K562 (cell line): ENCODE measurements around the gene CLIC5. TPM values are rescaled to one million over a fixed set of nuclear protein-coding genes. Genes with fewer than 3 reads are reported as not detected.

ENCODE experiments used
- ATAC-seq: fragments of 200-7000 bp; cut with Tn5 transposase; 3 replicates; pipeline ENCODE4 v1.9.1; 2020; ENCODE audit warnings: moderate library complexity
- BruUV-seq: library from RNA; stranded (reverse); fragments of 400-500 nt; replicated peaks from 2 replicates; lab custom pipeline; 2021; lab: Mats Ljungman, UMichigan
- CTCF ChIA-PET: fragments of 300-600 bp; formaldehyde crosslinking; extraction: SDS; loops from one replicate; lab custom pipeline; 2021; ENCODE audit warnings: low intra/inter-chr PET ratio; lab: Yijun Ruan, JAX
- POLR2A ChIA-PET: fragments of 300-600, 350-650 bp; sonication (Branson Sonifier 250); formaldehyde crosslinking; extraction: SDS; loops from one replicate; lab custom pipeline; 2021; ENCODE audit warnings: antibody characterized with exemption, inconsistent platforms; lab: Yijun Ruan, JAX
- DNase-seq, 4 experiments: peaks; one replicate each; pipeline versions ENCODE4 v3.0.0 to v3.0.0-alpha.2; 2011 to 2018; ENCODE audit warnings: low spot score in 3 of 4, mixed read lengths in 3 of 4; ENCODE audit errors: extremely low read depth in 1 of 4
- FAIRE-seq: peaks from 2 replicates; lab custom pipeline; 2011; peaks lifted over from hg19 to GRCh38; lab: Jason Lieb, UNC
- H2AFZ ChIP-seq: 2 replicates; pipeline ENCODE4 v1.6.0; 2011; ENCODE audit warnings: low read depth, low read length, control low read depth, inconsistent platforms
- H3K27ac ChIP-seq: fragments of 200-600 bp; 3 replicates; pipeline ENCODE4 v1.8.0; 2011; ENCODE audit warnings: low read depth, mild to moderate bottlenecking, control low read depth, inconsistent platforms, low read length, moderate library complexity, mixed read lengths; ENCODE audit errors: extremely low read depth
- H3K27me3 ChIP-seq, 2 experiments: fragments of 300-600 bp in 1 of 2; 2 replicates in 1 of 2; 3 replicates in 1 of 2; pipeline versions ENCODE4 v1.6.0 to v1.8.0; 2011; ENCODE audit warnings: inconsistent platforms in 2 of 2, low read length in 2 of 2, mild to moderate bottlenecking in 1 of 2, mixed read lengths in 1 of 2, moderate library complexity in 1 of 2; ENCODE audit not compliant: control insufficient read depth in 2 of 2, insufficient read depth in 2 of 2
- H3K36me3 ChIP-seq: fragments of 300-600 bp; 3 replicates; pipeline ENCODE4 v1.8.0; 2011; ENCODE audit warnings: mild to moderate bottlenecking, low read length, inconsistent platforms; ENCODE audit not compliant: control insufficient read depth, insufficient read depth
- H3K4me1 ChIP-seq, 2 experiments: fragments of 200-600 bp in 1 of 2; replicated peaks in 1 of 2; 2 replicates in 1 of 2; 3 replicates in 1 of 2; pipeline versions ENCODE4 v1.5.1 to v1.8.0; 2011; ENCODE audit warnings: inconsistent platforms in 2 of 2, low read length in 2 of 2, mild to moderate bottlenecking in 1 of 2, mixed read lengths in 1 of 2, moderate library complexity in 1 of 2; ENCODE audit not compliant: control insufficient read depth in 2 of 2, insufficient read depth in 2 of 2
- H3K4me2 ChIP-seq: 2 replicates; pipeline ENCODE4 v1.6.1; 2011; ENCODE audit warnings: low read length, control low read depth, inconsistent platforms, mixed read lengths; ENCODE audit not compliant: insufficient read depth
- H3K4me3 ChIP-seq: fragments of 200-600 bp; sonication (generic), shearing (Covaris generic); 2 replicates; pipeline ENCODE4 v1.5.1; 2016; ENCODE audit warnings: control low read depth, inconsistent platforms
- H3K79me2 ChIP-seq: fragments of 200-600 bp; 3 replicates; pipeline ENCODE4 v1.8.0; 2011; ENCODE audit warnings: low read length, inconsistent platforms; ENCODE audit not compliant: control insufficient read depth, insufficient read depth
- H3K9ac ChIP-seq, 2 experiments: 2 replicates each; pipeline versions ENCODE4 v1.6.0 to v1.6.1; 2011; ENCODE audit warnings: low read depth in 2 of 2, low read length in 2 of 2, control low read depth in 1 of 2, inconsistent platforms in 1 of 2, mild to moderate bottlenecking in 1 of 2, mixed read lengths in 1 of 2; ENCODE audit not compliant: insufficient read depth in 1 of 2
- H3K9me1 ChIP-seq: one replicate; pipeline ENCODE4 v1.6.0; 2011; ENCODE audit warnings: inconsistent platforms, mild to moderate bottlenecking, low read length, moderate library complexity; ENCODE audit not compliant: control insufficient read depth, insufficient read depth
- H3K9me3 ChIP-seq: replicated peaks from 2 replicates; pipeline ENCODE4 v1.5.1; 2011; ENCODE audit warnings: low read depth, low read length, inconsistent platforms; ENCODE audit not compliant: control insufficient read depth, insufficient read depth
- H4K20me1 ChIP-seq: replicated peaks from 2 replicates; pipeline ENCODE4 v1.6.1; 2011; ENCODE audit warnings: low read length, inconsistent platforms, mixed read lengths; ENCODE audit not compliant: control insufficient read depth, insufficient read depth
- ETV1 ChIP-seq: fragments of 450-650 bp; conservative IDR thresholded peaks from 2 replicates; pipeline ENCODE4 v1.6.1; 2016; ENCODE audit warnings: missing genetic modification characterization, control low read depth, low read depth, missing compliant biosample characterization
- FOXJ3 ChIP-seq: sonication (generic); formaldehyde crosslinking; IDR thresholded peaks from 2 replicates; pipeline ENCODE4 v1.4.0; 2020; ENCODE audit warnings: mild to moderate bottlenecking, missing genetic modification reagents
- SP1 ChIP-seq: sonication (generic); formaldehyde crosslinking; IDR thresholded peaks from 2 replicates; pipeline ENCODE4 v1.8.1; 2022; ENCODE audit warnings: mild to moderate bottlenecking, missing genetic modification reagents
- STAG1 ChIP-seq: sonication (generic); formaldehyde crosslinking; IDR thresholded peaks from 2 replicates; pipeline ENCODE4 v1.5.0; 2020; ENCODE audit warnings: missing genetic modification reagents, borderline replicate concordance
- TFAM ChIP-seq: fragments of 250-450 bp; sonication (Bioruptor Pico); conservative IDR thresholded peaks from 2 replicates; pipeline ENCODE4 v1.5.0; 2021; ENCODE audit warnings: mild to moderate bottlenecking, moderate library complexity
- ZNF253 ChIP-seq: fragments of 250-450 bp; sonication (Bioruptor Pico); conservative IDR thresholded peaks from 2 replicates; pipeline ENCODE4 v1.6.1; 2021; ENCODE audit warnings: mild to moderate bottlenecking
- whole genome bisulfite sequencing: fragments of 100-300 bp; shearing (Covaris generic); methylation state at CpG from one replicate; pipeline ENCODE4 v1.1.6; 2016; ENCODE audit warnings: low coverage, mixed read lengths; ENCODE audit not compliant: insufficient coverage; ENCODE audit errors: missing lambda C conversion rate; 5-methylcytosine and 5-hydroxymethylcytosine counted together
- in situ Hi-C: fragments of 300-500 bp; cut with MboI; formaldehyde crosslinking; loops from 4 replicates; pipeline ENCODE4 v1.15.0; 2018; ENCODE audit warnings: inconsistent platforms, mixed read lengths
- intact Hi-C: fragments of 100-400 bp; cut with micrococcal nuclease; formaldehyde crosslinking; loops from 2 replicates; pipeline ENCODE4 v1.14.2; 2022
- polyA plus RNA-seq, 8 experiments: library from polyadenylated mRNA; depleted of rRNA in 4 of 8; stranded (reverse) in 5 of 8; unstranded in 3 of 8; fragments of >200 nt; fragmentation: Nextera tagmentation in 2 of 8; fragmentation: Illumina TruSeq in 1 of 8; extraction: Ambion mirVana in 2 of 8; extraction: Trizol in 1 of 8; gene quantifications; 2 replicates each; pipeline versions ENCODE4 v1.2.1 to v1.2.3, GENCODE V29; 2011 to 2014; ENCODE audit warnings: inconsistent platforms in 1 of 8, missing spikeins in 1 of 8
- total RNA-seq, 7 experiments: library from RNA; depleted of rRNA in 6 of 7; stranded (reverse); fragments of >200 nt in 6 of 7; fragmentation: Illumina TruSeq in 2 of 7; extraction: Trizol in 2 of 7; gene quantifications; 2 replicates each; pipeline versions ENCODE4 v1.2.1 to v1.2.3, GENCODE V29; 2011 to 2021; ENCODE audit warnings: low replicate concordance in 1 of 7
- TF ChIP-seq, protein P1 (sequence below): fragments of 450-650 bp; formaldehyde crosslinking; IDR thresholded peaks from 2 replicates; pipeline ENCODE4 v1.4.0; 2020; ENCODE audit warnings: mild to moderate bottlenecking

The CLIC5 gene
- total and polyA plus RNA-seq, 9 of the 15 experiments (the other 6 are each of a cell fraction or from before 2014, with no cell fraction given): 0.31 TPM; not detected in 8

DNA sequence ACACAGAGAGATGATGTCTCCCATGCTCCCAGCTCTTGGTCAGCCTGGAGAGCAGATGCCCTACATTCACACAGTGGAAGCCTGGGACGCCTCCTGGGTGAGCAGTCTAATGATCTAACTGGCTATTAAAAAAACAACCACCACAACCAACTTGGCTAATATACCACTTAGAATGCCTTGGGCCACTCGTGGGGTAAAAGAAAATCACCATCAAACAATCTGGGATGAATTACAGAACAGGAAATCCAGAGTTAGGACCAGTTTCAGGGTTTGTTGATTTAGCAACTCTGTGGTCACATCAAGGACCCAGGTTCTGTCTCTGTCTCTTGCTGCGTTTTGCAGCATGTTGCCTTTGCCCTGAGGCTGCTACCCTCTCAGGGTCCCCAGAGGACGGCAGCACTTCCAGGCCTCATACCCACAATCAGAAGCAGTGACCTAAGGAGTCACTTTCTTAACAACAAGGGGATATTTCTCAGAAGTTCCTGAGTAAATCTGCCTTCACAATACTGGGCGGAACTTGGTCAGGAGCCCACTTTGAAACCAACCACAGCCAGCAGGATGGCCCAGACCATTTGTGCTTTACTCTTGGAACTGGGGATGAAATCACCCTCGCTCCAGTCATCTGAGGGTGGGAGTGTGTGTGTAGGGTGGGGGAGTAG, 118.7 kb downstream of the CLIC5 start:
- Histone ChIP-seq H3K79me2 (no peaks in the 10 kb centered on the region), H3K9me1 (no peaks in the 10 kb centered on the region), H3K36me3 (no peaks in the 10 kb centered on the region), H3K27ac (no peak overlapping the region), H3K4me1 (no peaks in the 10 kb centered on the region), H3K4me2 (no peak overlapping the region), H2AFZ (no peak overlapping the region), H3K4me3 (no peak overlapping the region), H3K9me3 (no peaks in the 10 kb centered on the region), H3K9ac (no peak overlapping the region), H4K20me1 (no peaks in the 10 kb centered on the region), H3K27me3 (no peaks in the 10 kb centered on the region; a peak in 1 of 5 replicates)
- BruUV-seq: no TSS peak
- FAIRE-seq: no peak
- DNase-seq: no peak
- in situ Hi-C loops: no loop called here
- no peak for TF ChIP-seq ETV1 (tag)
- no peak for ATAC-seq
- ChIA-PET CTCF (no interaction called here), POLR2A (no interaction called here)
- WGBS: under 1% methylated on average over 6 of the region's 6 CpGs
- intact Hi-C loops: no loop called here

DNA sequence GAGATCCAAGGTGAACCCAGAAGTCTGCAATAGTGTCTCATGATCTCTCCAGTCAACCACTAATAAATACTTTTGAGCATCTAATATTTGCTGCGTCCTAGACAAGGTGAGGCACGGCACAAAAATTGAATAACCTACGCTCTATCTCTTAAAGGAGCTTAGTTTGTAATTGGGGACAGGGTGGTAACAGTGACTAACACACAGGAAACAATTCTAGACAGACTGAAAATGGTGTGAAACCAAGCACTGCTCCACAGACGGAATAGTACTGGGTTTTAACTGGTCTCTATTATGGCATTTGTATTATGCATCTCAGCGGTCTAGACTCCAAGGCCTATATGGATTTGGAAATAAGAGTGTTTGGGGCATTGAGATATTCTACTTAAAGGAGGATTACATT, 120.1 kb downstream of the CLIC5 start:
- H3K9me3 ChIP-seq: no peaks in the 10 kb centered on the region
- intact Hi-C loops: no loop called here
- ChIA-PET POLR2A (interaction anchor here (1.2 to 1.9 kb wide), 2 partner anchors 8 to 10 kb away, joined by 4 to 5 read pairs; no protein-coding TSS in a partner anchor), CTCF (interaction anchor here (0.7 kb wide), 1 partner anchor 1167 kb away, joined by 3 read pairs; no protein-coding TSS in a partner anchor)
- H3K9ac ChIP-seq: no peak overlapping the region
- FAIRE-seq: no peak
- H2AFZ ChIP-seq: no peak overlapping the region
- H3K27ac ChIP-seq: no peak overlapping the region
- H3K9me1 ChIP-seq: no peaks in the 10 kb centered on the region
- no peak overlapping the region for H3K4me3 ChIP-seq
- H3K4me2 ChIP-seq: no peak overlapping the region
- H3K27me3 ChIP-seq: no peaks in the 10 kb centered on the region
- in situ Hi-C loops: no loop called here
- ATAC-seq: no peak
- no TSS peak for BruUV-seq
- no peaks in the 10 kb centered on the region for H3K36me3 ChIP-seq
- no peaks in the 10 kb centered on the region for H3K4me1 ChIP-seq
- 0% methylated on average over 5 of the region's 5 CpGs for WGBS
- TF ChIP-seq ZNF253 (CRISPR knock-in tag): no peak
- no peak for TF ChIP-seq TFAM (CRISPR knock-in tag)
- no peak for TF ChIP-seq STAG1 (CRISPR knock-in tag)
- no peak for TF ChIP-seq SP1 (CRISPR knock-in tag)
- TF ChIP-seq, protein P1, sequence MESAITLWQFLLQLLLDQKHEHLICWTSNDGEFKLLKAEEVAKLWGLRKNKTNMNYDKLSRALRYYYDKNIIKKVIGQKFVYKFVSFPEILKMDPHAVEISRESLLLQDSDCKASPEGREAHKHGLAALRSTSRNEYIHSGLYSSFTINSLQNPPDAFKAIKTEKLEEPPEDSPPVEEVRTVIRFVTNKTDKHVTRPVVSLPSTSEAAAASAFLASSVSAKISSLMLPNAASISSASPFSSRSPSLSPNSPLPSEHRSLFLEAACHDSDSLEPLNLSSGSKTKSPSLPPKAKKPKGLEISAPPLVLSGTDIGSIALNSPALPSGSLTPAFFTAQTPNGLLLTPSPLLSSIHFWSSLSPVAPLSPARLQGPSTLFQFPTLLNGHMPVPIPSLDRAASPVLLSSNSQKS: no peak
- TF ChIP-seq FOXJ3 (CRISPR knock-in tag): no peak
- H3K79me2 ChIP-seq: no peaks in the 10 kb centered on the region
- no peaks in the 10 kb centered on the region for H4K20me1 ChIP-seq
- DNase-seq: no peak
